NCI-H2081 (cell line): Measurements from ENCODE around the gene PSME3.

Source experiments
- DNase-seq, 2 experiments: peaks; one replicate each; lab custom pipeline; 2025; lab: John Stamatoyannopoulos, UW

PSME3 gene

GRCh38 chr17:42817866-42818265, 15.3 kb upstream of the PSME3 start:
- no peak for DNase-seq

DNA sequence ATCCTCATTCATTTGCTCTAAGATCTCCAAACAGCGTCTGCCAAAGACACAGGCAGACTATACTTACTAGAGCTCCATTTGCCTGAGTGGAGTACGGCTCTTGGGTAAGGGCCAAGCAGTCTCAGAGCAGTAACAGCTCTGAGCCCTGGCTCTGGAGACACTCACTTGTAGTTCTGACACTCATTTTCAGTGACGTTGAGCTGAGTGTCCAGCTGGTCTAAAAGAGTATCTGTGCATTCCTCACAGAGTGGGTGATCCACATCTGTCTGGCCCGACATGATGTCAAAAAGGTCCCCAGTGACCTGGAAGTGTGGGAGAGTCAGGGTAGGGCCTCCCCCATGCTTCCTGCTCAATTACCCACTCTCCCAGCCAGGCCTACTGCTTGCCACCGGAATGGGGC, 14.8 kb upstream of the PSME3 start:
- DNase-seq: no peak

DNA sequence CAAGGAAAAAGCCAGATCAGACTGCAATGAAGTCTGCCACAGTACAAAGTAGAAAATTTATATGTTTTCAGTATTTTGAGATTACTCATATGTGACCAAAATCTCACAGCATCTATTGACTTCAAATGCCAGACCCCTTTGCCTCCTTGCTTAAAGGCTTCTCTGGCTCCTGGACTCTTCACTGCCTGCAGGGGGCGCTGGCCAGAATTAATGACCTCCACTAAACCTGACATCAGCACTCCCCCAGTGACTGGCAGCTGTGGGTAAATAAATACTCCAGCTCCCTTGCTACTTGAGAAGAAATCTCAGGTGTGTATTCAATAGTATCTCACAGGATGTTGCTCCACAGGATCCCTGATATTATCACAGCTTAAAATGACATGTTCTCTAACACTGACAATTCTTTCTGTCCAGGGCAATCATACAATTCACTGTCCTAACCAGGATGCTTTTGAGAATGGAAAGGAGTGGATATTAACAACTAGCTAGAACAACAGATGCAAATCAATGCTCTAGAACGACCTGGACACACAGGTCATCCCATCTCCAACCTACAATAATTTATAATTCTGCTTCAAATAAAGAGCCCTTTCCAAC, 13.2 kb upstream of the PSME3 start:
- peak; percentile 59 to 70 for DNase-seq

DNA sequence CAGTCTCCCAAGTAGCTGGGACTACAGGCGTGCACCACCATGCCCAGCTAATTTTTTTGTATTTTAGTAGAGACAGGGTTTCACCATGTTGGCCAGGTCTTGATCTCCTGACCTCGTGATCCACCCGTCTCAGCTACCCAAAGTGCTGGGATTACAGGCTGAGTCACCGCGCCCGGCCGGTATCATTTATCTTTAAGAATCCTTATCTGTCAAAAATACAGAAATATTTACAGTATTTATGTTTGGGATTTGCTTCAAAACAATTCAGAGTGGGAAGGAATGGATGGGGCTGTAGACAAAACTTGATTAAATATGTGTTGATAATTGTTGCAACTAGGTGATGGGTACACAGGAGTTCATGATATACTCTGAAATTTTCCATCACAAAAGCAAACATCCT, 12.0 kb upstream of the PSME3 start:
- no peak for DNase-seq

DNA sequence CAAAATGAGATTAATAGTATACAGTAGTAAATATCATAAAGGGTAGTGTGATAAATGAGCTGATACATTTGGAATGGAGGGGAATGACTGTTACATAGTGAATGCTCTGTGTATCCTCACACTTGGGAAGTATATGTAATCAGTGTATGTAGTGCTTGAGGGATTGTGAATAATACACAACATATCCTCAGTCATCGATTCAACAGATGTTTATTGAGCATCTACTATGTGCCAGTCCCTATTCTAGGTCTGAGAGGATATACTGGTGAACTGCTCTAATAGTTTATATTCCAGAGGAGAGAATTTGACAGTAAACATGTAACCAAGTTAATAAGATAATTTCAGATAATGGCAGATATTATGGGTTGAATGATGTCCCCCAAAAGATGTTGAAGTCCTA, 5.7 kb upstream of the PSME3 start:
- no peak for DNase-seq

DNA sequence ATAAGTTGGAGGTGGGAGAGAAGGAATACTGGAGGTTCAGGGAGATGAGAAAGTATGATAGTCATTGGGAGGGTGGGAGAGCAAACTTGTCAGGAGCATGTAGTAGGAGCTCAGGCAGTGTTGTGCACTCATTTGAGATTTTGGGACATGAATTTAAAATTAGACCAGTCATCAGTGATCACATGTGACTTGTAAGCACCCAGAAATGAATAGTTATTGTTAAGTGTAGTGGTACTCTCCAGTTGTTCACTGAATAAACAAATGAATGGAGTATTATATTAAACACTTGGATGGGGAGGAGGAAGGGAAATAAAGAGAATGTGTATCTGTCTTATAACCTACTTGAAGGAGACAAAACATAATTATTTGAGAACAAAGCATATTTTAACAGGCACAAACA, 2.2 kb upstream of the PSME3 start:
- no peak for DNase-seq

DNA sequence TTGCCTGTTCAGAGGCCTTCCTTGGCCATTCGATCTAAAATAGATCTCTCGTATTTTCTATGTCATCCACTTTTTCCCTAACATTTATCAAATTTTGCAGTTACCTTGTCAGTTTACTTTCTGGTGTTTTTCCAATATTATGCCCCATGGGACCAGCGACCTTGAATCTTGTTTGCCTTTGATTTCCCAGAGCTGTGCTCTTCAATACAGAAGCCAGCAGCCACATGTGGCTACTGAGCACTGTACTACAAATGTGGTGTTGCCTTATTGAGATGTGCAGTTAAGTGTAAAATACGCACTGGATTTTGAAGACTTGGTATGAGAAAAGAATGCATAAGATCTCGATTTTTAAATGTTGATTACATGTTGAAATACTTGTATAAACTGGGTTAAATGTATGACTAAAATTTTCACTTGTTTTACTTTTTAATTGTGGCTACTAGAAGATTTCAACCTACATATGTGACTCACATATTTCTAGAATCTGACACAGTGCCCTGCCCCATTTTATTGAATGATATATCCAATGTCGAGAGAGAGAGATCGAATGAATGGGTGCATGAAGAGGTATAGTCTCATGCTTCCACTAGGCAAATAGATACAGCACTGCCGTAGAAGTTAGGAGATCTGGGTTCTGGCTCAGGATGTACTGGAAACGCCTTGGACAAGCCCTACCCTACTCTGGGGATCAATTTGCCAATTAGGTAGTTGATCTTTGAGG, 824 bp upstream of the PSME3 start:
- DNase-seq: no peak

- no peak for DNase-seq
Observed at GRCh38 chr17:42833767-42834422, 698 bp downstream of the PSME3 start.

GRCh38 chr17:42835732-42836131, 2.5 kb downstream of the PSME3 start:
- no peak for DNase-seq

GRCh38 chr17:42841975-42842685, 8.9 kb downstream of the PSME3 start:
- no peak for DNase-seq

DNA sequence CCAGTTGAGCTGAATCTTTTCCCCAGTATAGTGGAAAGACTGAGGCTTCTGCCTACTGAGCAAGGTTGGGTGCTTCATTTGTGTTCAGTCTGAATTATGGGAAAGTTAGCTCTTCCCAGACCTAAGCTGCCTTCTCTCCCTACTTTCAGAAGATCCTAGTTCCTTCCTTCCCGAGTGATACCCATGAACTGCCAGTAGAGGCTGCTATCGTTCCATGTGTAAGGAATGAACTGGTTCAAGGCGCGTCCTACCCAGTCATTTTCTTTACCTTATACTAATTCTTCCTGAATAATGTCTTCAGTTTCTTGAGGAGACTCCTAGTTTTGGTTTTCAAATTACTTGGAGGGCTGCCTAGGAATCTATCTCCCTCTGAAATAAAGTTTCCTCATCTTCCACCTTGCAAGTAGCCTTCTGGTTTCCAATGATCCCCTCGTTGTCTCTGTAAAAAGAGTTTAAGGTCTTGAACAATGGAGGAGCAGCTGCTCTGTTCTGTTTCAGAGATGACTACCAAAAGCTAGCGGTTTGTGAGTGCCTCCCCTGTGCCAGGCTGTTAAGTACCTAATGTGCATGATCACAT, 10.2 kb downstream of the PSME3 start:
- DNase-seq: peak; percentile 65 to 71

DNA sequence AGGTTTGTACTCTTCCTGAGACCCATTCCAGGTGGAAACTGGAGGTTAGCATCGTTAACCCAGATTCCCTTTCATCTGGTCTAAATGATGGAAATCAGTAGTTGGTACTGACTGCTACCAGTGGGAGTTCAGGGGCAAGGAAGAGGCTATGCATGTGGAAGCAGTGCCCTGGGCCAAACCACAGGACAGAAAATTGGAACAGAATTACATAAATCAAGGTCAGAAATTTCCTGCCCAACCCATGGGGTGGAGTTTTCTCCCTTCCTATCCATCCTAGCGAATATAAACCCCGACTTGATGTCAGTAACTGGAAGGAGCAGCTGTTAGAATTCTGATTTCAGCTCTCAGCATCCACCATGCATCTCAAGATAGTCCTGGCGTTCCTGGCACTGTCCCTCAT, 11.1 kb downstream of the PSME3 start, which contains the start of gene AOC2:
TSS of gene AOC2 (plus strand) at position 310 of the 400 bp plus-strand sequence. CDS start at position 357, 47 bp downstream.
- DNase-seq: no peak

DNA sequence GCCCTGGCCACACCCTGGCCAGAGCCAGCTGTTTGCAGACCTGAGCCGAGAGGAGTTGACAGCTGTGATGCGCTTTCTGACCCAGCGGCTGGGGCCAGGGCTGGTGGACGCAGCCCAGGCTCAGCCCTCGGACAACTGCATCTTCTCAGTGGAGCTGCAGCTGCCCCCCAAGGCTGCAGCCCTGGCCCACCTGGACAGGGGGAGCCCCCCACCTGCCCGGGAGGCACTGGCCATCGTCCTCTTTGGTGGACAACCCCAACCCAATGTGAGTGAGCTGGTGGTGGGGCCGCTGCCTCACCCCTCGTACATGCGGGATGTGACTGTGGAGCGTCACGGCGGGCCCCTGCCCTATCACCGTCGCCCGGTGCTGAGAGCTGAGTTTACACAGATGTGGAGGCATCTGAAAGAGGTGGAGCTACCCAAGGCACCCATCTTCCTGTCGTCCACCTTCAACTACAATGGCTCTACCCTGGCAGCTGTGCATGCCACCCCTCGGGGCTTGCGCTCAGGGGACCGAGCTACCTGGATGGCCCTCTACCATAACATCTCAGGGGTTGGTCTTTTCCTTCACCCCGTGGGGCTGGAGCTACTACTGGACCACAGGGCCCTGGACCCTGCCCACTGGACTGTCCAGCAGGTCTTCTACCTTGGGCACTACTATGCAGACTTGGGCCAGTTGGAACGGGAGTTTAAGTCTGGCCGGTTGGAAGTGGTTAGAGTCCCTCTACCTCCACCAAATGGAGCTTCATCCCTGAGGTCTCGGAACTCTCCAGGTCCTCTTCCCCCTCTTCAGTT, 11.8 kb downstream of the PSME3 start:
- no peak for DNase-seq

DNA sequence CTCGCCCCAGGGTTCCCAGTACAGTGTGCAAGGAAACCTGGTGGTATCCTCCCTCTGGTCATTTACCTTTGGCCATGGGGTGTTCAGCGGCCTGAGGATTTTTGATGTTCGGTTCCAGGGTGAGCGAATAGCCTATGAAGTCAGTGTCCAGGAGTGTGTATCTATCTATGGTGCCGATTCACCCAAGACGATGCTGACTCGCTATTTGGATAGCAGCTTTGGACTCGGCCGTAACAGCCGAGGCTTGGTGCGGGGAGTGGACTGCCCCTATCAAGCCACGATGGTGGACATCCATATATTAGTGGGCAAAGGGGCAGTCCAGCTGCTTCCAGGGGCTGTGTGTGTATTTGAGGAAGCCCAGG, 12.3 kb downstream of the PSME3 start:
- DNase-seq: no peak

- no peak for DNase-seq
Observed at GRCh38 chr17:42845918-42846593, 12.9 kb downstream of the PSME3 start.

DNA sequence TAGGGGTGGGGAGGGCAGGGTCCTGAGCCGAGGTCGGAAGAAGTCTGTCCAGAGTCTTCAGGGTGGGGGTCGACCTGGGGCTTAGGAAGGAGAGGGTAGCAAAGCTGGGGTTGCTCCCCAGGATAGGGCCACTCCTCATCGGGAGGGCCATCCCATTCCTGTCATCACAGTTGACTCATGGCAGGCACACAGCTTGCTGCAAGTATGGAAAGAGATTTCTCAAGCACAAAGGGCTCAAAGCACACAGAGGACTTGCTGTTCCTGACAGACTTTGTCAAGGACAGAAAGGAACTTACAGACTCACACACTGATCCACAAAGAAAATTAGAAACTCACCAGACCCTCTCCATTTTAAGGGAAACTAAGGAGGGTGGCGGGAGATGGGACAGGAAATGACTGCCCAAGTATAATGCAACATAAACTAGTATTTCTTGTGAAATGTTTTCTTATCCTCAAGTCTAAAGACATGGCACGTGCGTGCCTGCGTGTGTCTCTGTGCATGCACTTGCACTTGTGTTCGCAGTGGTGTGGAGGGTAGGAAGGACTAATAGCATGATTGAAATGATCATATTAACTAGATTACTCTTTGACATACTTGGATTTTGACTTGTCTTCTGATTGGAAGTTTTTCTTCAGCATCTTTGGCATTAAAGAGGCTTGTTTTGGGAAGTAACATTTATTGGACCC, 13.5 kb downstream of the PSME3 start:
- no peak for DNase-seq

- no peak for DNase-seq
Observed at GRCh38 chr17:42848093-42848492, 14.9 kb downstream of the PSME3 start.

DNA sequence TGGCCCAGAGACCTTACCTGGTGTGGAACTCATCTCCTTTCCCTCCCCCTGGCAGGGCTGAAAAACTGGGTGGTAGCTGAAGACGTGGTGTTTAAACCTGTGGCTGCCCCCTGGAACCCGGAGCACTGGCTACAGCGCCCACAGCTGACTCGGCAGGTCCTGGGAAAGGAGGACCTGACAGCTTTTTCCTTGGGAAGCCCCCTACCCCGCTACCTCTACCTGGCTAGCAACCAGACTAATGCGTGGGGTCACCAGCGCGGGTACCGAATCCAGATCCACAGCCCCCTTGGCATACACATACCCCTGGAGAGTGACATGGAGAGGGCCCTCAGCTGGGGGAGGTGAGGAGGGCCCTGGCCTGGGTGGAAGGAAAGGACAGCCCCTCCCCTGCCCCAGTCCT, 15.8 kb downstream of the PSME3 start:
- no peak for DNase-seq

GRCh38 chr17:42849451-42850181, 16.4 kb downstream of the PSME3 start:
- DNase-seq: no peak

GRCh38 chr17:42850954-42851353, 17.8 kb downstream of the PSME3 start, which contains the start of gene AOC3:
AOC3 (plus strand) TSS chr17:42851199; CDS start chr17:42851344, 145 bp downstream.
- no peak for DNase-seq
